Kidney glomerular epithelial cell (primary cell): ENCODE measurements around the gene WDR91.
"Not testable (repeated sequence)": the region's sequence is repeated elsewhere in the genome, so short reads cannot be mapped to it uniquely, and the experiment has no call there.

Experiments
- DNase-seq: peaks from one replicate; lab custom pipeline; 2025; lab: John Stamatoyannopoulos, UW

Gene WDR91

GRCh38 chr7:135179321-135179925 lies 31.9 kb downstream of the WDR91 start:
- no peak for DNase-seq

GRCh38 chr7:135178364-135178763 lies 33.0 kb downstream of the WDR91 start:
- DNase-seq, result no peak

- peak; percentile 36 for DNase-seq
Measured at GRCh38 chr7:135177028-135177696, 34.2 kb downstream of the WDR91 start.

GRCh38 chr7:135175931-135176330 lies 35.4 kb downstream of the WDR91 start:
- no peak for DNase-seq

GRCh38 chr7:135174941-135175340 lies 36.4 kb downstream of the WDR91 start:
- no peak for DNase-seq

GRCh38 chr7:135173916-135174315 lies 37.4 kb downstream of the WDR91 start:
- not testable (repeated sequence) for DNase-seq

- DNase-seq, result peak; percentile 69
Measured at GRCh38 chr7:135171581-135172291, 39.6 kb downstream of the WDR91 start.

- DNase-seq, result not testable (repeated sequence)
Measured at GRCh38 chr7:135170998-135171481, 40.3 kb downstream of the WDR91 start.

- DNase-seq, result peak; percentile 87
Measured at GRCh38 chr7:135170274-135170997, 40.9 kb downstream of the WDR91 start, which contains the start of gene CYREN. TSS of gene CYREN (minus strand) at chr7:135170707. CDS start at chr7:135168922, 1,785 bp downstream.

- no peak for DNase-seq
Measured at GRCh38 chr7:135169964-135170273, 41.4 kb downstream of the WDR91 start.

GRCh38 chr7:135169141-135169963 lies 42.0 kb downstream of the WDR91 start:
- peak; percentile 42 for DNase-seq

- DNase-seq, result no peak
Measured at GRCh38 chr7:135168489-135169140, 42.7 kb downstream of the WDR91 start.

GRCh38 chr7:135168001-135168400 lies 43.3 kb downstream of the WDR91 start:
- DNase-seq, result no peak

- DNase-seq, result no peak
Measured at GRCh38 chr7:135167365-135167917, 43.9 kb downstream of the WDR91 start.

GRCh38 chr7:135166338-135166990 lies 44.9 kb downstream of the WDR91 start:
- DNase-seq, result no peak

GRCh38 chr7:135165862-135166261 lies 45.5 kb downstream of the WDR91 start:
- no peak for DNase-seq

GRCh38 chr7:135164357-135165061 lies 46.8 kb downstream of the WDR91 start:
- no peak for DNase-seq

- DNase-seq, result no peak
Measured at GRCh38 chr7:135162382-135163001, 48.8 kb downstream of the WDR91 start.

GRCh38 chr7:135161669-135162068 lies 49.7 kb downstream of the WDR91 start:
- DNase-seq, result no peak
